HepG2 (cell line): ENCODE data around the gene CTNNA1. TPM values are rescaled to one million over a fixed set of nuclear protein-coding genes. Genes with fewer than 3 reads are reported as not detected.

Experiments used
- ATAC-seq: fragments of 200-7000 bp; cut with Tn5 transposase; 3 replicates; pipeline ENCODE4 v1.9.1; 2020; ENCODE audit warnings: mild to moderate bottlenecking, moderate library complexity
- BruUV-seq: library from RNA; stranded (reverse); fragments of 400-500 nt; replicated peaks from 2 replicates; lab custom pipeline; 2021; lab: Mats Ljungman, UMichigan
- CTCF ChIA-PET: fragments of 300-600 bp; formaldehyde crosslinking; extraction: SDS; loops from one replicate; lab custom pipeline; 2021; ENCODE audit warnings: low total read pairs, inconsistent platforms, low intra/inter-chr PET ratio; lab: Yijun Ruan, JAX
- POLR2A ChIA-PET: fragments of 350-600 bp; sonication (Branson Sonifier 250); formaldehyde crosslinking; loops from one replicate; lab custom pipeline; 2020; ENCODE audit warnings: antibody characterized with exemption, inconsistent platforms; lab: Yijun Ruan, JAX
- DNase-seq: peaks from one replicate; pipeline ENCODE4 v3.0.0-alpha.2; 2015; ENCODE audit warnings: low spot score
- FAIRE-seq: peaks from 3 replicates; lab custom pipeline; 2011; peaks lifted over from hg19 to GRCh38; lab: Jason Lieb, UNC
- H2AFZ ChIP-seq: one replicate; pipeline ENCODE4 v1.6.1; 2011; ENCODE audit warnings: low read length, inconsistent platforms
- H3K27ac ChIP-seq: fragments of 300-600 bp; 3 replicates; pipeline ENCODE4 v1.8.0; 2011; ENCODE audit warnings: mixed run types, mild to moderate bottlenecking, mixed read lengths, low read length, inconsistent platforms; ENCODE audit not compliant: insufficient read depth; ENCODE audit errors: extremely low read length
- H3K27me3 ChIP-seq, 2 experiments: fragments of 200-600 bp in 1 of 2; 2 replicates in 1 of 2; 3 replicates in 1 of 2; pipeline versions ENCODE4 v1.6.0 to v1.8.0; 2011; ENCODE audit warnings: low read length in 2 of 2, mild to moderate bottlenecking in 2 of 2, moderate library complexity in 2 of 2, inconsistent platforms in 1 of 2; ENCODE audit not compliant: insufficient read depth in 2 of 2, control insufficient read depth in 1 of 2
- H3K36me3 ChIP-seq, 2 experiments: fragments of 200-600 bp in 1 of 2; replicated peaks in 1 of 2; 2 replicates in 1 of 2; 3 replicates in 1 of 2; pipeline versions ENCODE4 v1.5.1 to v1.8.0; 2011; ENCODE audit warnings: low read length in 2 of 2, inconsistent platforms in 1 of 2; ENCODE audit not compliant: insufficient read depth in 2 of 2, control insufficient read depth in 1 of 2
- H3K4me1 ChIP-seq: 2 replicates; pipeline ENCODE4 v1.5.1; 2012; ENCODE audit warnings: low read length, inconsistent platforms; ENCODE audit not compliant: insufficient read depth
- H3K4me2 ChIP-seq: 2 replicates; pipeline ENCODE4 v1.6.0; 2011; ENCODE audit warnings: low read depth, low read length, inconsistent platforms
- H3K4me3 ChIP-seq, 3 experiments: fragments of 200-600 bp in 1 of 3; sonication (generic), shearing (Covaris generic) in 1 of 3; replicated peaks in 1 of 3; 2 replicates each; pipeline ENCODE4 v1.5.1; 2011 to 2016; ENCODE audit warnings: low read length in 3 of 3, inconsistent platforms in 2 of 3, low read depth in 2 of 3, mild to moderate bottlenecking in 2 of 3, control low read depth in 1 of 3, mixed read lengths in 1 of 3; ENCODE audit not compliant: insufficient read depth in 1 of 3
- H3K79me2 ChIP-seq: one replicate; pipeline ENCODE4 v1.6.1; 2011; ENCODE audit warnings: low read length, inconsistent platforms; ENCODE audit not compliant: insufficient read depth
- H3K9ac ChIP-seq: 2 replicates; pipeline ENCODE4 v1.6.0; 2011; ENCODE audit warnings: mild to moderate bottlenecking, low read depth, low read length, inconsistent platforms; ENCODE audit not compliant: insufficient read depth
- H3K9me3 ChIP-seq: 2 replicates; pipeline ENCODE4 v1.5.1; 2012; ENCODE audit warnings: mild to moderate bottlenecking, low read length
- H4K20me1 ChIP-seq: 2 replicates; pipeline ENCODE4 v1.6.0; 2011; ENCODE audit warnings: inconsistent platforms, mild to moderate bottlenecking, low read length, moderate library complexity; ENCODE audit not compliant: insufficient read depth
- AKAP8 ChIP-seq: sonication (generic); formaldehyde crosslinking; IDR thresholded peaks from 2 replicates; pipeline ENCODE4 v1.5.1; 2020; ENCODE audit warnings: mild to moderate bottlenecking, missing genetic modification reagents
- ATF1 ChIP-seq: IDR thresholded peaks from 2 replicates; pipeline ENCODE4 v1.6.1; 2016; ENCODE audit warnings: mild to moderate bottlenecking, control low read depth
- FOXP1 ChIP-seq, 2 experiments: fragments of 450-650 bp in 1 of 2; IDR thresholded peaks; 2 replicates each; pipeline ENCODE4 v1.6.1; 2017 to 2018; ENCODE audit warnings: antibody characterized with exemption in 1 of 2
- FUBP1 ChIP-seq: sonication (generic); formaldehyde crosslinking; IDR thresholded peaks from 2 replicates; pipeline ENCODE4 v1.5.1; 2020; ENCODE audit warnings: missing genetic modification reagents, mild to moderate bottlenecking, borderline replicate concordance
- GATAD1 ChIP-seq: IDR thresholded peaks from 2 replicates; pipeline ENCODE4 v1.6.1; 2016; ENCODE audit warnings: missing genetic modification reagents, missing compliant biosample characterization
- HNRNPH1 ChIP-seq: fragments of 200-400 bp; formaldehyde crosslinking; optimal IDR thresholded peaks from 2 replicates; pipeline ENCODE3; 2017; ENCODE audit warnings: mild to moderate bottlenecking, low read depth, low read length
- SKI ChIP-seq: fragments of 450-650 bp; IDR thresholded peaks from one replicate; pipeline ENCODE4 v1.6.1; 2018; ENCODE audit warnings: mild to moderate bottlenecking; ENCODE audit not compliant: partially characterized antibody
- SOX5 ChIP-seq: IDR thresholded peaks from 2 replicates; pipeline ENCODE4 v1.6.1; 2016; ENCODE audit warnings: borderline replicate concordance
- SP5 ChIP-seq: IDR thresholded peaks from 2 replicates; pipeline ENCODE4 v1.6.1; 2016; ENCODE audit warnings: low read depth, borderline replicate concordance
- TARDBP ChIP-seq: sonication (generic); formaldehyde crosslinking; IDR thresholded peaks from 2 replicates; pipeline ENCODE4 v1.8.0; 2022; ENCODE audit warnings: mild to moderate bottlenecking, missing genetic modification reagents
- TCF12 ChIP-seq, 2 experiments: fragments of 450-650 bp in 1 of 2; sonication (generic) in 1 of 2; formaldehyde crosslinking in 1 of 2; IDR thresholded peaks; 2 replicates each; pipeline versions ENCODE4 v1.6.1 to v1.8.0; 2017 to 2022; ENCODE audit warnings: antibody characterized with exemption in 1 of 2, mild to moderate bottlenecking in 1 of 2, missing genetic modification reagents in 1 of 2, moderate library complexity in 1 of 2
- TMF1 ChIP-seq: sonication (generic); formaldehyde crosslinking; IDR thresholded peaks from 2 replicates; pipeline ENCODE4 v1.8.1; 2022; ENCODE audit warnings: low read depth, missing genetic modification reagents
- UBTF ChIP-seq: sonication (generic); formaldehyde crosslinking; IDR thresholded peaks from 2 replicates; pipeline ENCODE4 v1.4.0; 2020; ENCODE audit warnings: mild to moderate bottlenecking, missing genetic modification reagents
- ZBTB20 ChIP-seq: sonication (generic); formaldehyde crosslinking; IDR thresholded peaks from 2 replicates; pipeline ENCODE4 v1.8.1; 2023; ENCODE audit warnings: missing genetic modification reagents, low read depth, mild to moderate bottlenecking, borderline replicate concordance
- ZNF256 ChIP-seq: sonication (generic); formaldehyde crosslinking; conservative IDR thresholded peaks from 2 replicates; pipeline ENCODE4 v1.4.0; 2020; ENCODE audit warnings: missing genetic modification reagents
- ZNF296 ChIP-seq: sonication (generic); formaldehyde crosslinking; conservative IDR thresholded peaks from 2 replicates; pipeline ENCODE4 v1.5.0; 2020; ENCODE audit warnings: mild to moderate bottlenecking, missing genetic modification reagents
- ZNF496 ChIP-seq: sonication (generic); formaldehyde crosslinking; IDR thresholded peaks from 2 replicates; pipeline ENCODE4 v1.8.1; 2023; ENCODE audit warnings: mild to moderate bottlenecking, moderate library complexity, missing genetic modification reagents; ENCODE audit not compliant: insufficient replicate concordance
- ZNF558 ChIP-seq: sonication (generic); formaldehyde crosslinking; IDR thresholded peaks from 2 replicates; pipeline ENCODE4 v1.9.0; 2022; ENCODE audit warnings: mild to moderate bottlenecking, missing genetic modification reagents, borderline replicate concordance
- ZSCAN25 ChIP-seq: sonication (generic); formaldehyde crosslinking; IDR thresholded peaks from 2 replicates; pipeline ENCODE4 v1.8.0; 2022; ENCODE audit warnings: mild to moderate bottlenecking, missing genetic modification reagents
- WGBS: methylation state at CpG from one replicate; pipeline ENCODE4 v1.1.6; 2017; ENCODE audit warnings: low lambda C conversion rate; 5-methylcytosine and 5-hydroxymethylcytosine counted together
- in situ Hi-C: cut with HindIII; loops from 2 replicates; pipeline ENCODE4 v1.10.0; 2017; ENCODE audit warnings: low pct_unique_long_range_greater_than_20kb; ENCODE audit not compliant: extremely low pct_ligation_motif_present
- intact Hi-C: fragments of 100-400 bp; cut with micrococcal nuclease; formaldehyde crosslinking; loops from one replicate; pipeline ENCODE4 v1.10.0; 2022; ENCODE audit not compliant: unreplicated experiment
- polyA plus RNA-seq, 8 experiments: library from polyadenylated mRNA; depleted of rRNA in 3 of 8; stranded (reverse) in 7 of 8; unstranded in 1 of 8; fragments of >200 nt; fragmentation: Illumina TruSeq in 4 of 8; extraction: Trizol in 4 of 8; gene quantifications; 2 replicates each; pipeline versions ENCODE4 v1.2.1 to v1.2.3, GENCODE V29; 2011 to 2016; ENCODE audit warnings: low read depth in 4 of 8, missing spikeins in 1 of 8, mixed read lengths in 1 of 8; ENCODE audit not compliant: insufficient read depth in 1 of 8
- total RNA-seq, 5 experiments: library from RNA; depleted of rRNA; stranded (reverse); fragments of >200 nt; fragmentation: Illumina TruSeq; extraction: Trizol; gene quantifications; 2 replicates each; pipeline ENCODE4 v1.2.3, GENCODE V29; 2016; ENCODE audit warnings: low read depth in 1 of 5
- TF ChIP-seq, protein P1 (sequence below): sonication (generic); formaldehyde crosslinking; IDR thresholded peaks from 2 replicates; pipeline ENCODE4 v1.4.0; 2020; ENCODE audit warnings: mild to moderate bottlenecking, missing genetic modification reagents

Gene CTNNA1
- total and polyA plus RNA-seq, 2 of the 13 experiments (the other 11 are each of a cell fraction or from before 2014, with no cell fraction given) = 66.8 to 162 TPM

DNA sequence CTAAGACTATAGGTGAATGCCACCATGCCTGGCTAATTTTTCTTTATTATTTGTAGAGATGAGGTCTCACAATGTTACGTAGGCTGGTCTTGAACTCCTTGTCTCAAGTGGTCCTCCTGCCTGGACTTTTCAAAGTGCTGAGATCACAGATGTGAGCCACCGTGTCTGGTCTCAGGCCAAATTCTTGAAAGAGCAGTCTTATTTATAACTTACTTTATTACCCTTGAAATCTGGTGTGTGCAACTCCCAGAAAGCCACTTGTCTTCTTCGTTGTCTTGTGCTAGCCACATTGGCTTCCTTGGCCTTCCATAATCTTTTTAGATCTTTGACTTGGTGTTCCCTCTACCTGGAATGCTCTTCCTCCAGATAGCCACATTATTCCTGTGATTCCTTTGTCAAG lies 50.1 kb downstream of the CTNNA1 start (continued):
- TF ChIP-seq HNRNPH1 (no peak), ZBTB20 (no peak), SKI (no peak), UBTF (CRISPR knock-in tag) (no peak), SP5 (CRISPR knock-in tag) (no peak)
- TF ChIP-seq, protein P1, sequence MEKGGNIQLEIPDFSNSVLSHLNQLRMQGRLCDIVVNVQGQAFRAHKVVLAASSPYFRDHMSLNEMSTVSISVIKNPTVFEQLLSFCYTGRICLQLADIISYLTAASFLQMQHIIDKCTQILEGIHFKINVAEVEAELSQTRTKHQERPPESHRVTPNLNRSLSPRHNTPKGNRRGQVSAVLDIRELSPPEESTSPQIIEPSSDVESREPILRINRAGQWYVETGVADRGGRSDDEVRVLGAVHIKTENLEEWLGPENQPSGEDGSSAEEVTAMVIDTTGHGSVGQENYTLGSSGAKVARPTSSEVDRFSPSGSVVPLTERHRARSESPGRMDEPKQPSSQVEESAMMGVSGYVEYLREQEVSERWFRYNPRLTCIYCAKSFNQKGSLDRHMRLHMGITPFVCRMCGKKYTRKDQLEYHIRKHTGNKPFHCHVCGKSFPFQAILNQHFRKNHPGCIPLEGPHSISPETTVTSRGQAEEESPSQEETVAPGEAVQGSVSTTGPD (CRISPR knock-in tag) = no peak

- BruUV-seq = no TSS peak
- FAIRE-seq (no peak), DNase-seq (no peak), ATAC-seq (no peak)
- intact Hi-C loops = no loop called here
- no peaks in the 10 kb centered on the region for H3K9me3 ChIP-seq
- 100% methylated on average over 1 of the region's 1 CpG for WGBS
- 0 out of 2 replicates have a peak, but pooled peaks cover 10% of the 10 kb centered on the region for H4K20me1 ChIP-seq
- H3K79me2 ChIP-seq = peaks cover 37% of the 10 kb centered on the region
- no peak overlapping the region for H3K27ac ChIP-seq
- H3K4me1 ChIP-seq = no peaks in the 10 kb centered on the region
- ChIA-PET CTCF (no interaction called here), POLR2A (no interaction called here)
- H3K36me3 ChIP-seq = peaks cover 4 to 5% of the 10 kb centered on the region in 2 experiments; a peak in 3 of 5 replicates
- no peak overlapping the region for H3K4me2 ChIP-seq
- no peak overlapping the region for H2AFZ ChIP-seq
- no peaks in the 10 kb centered on the region for H3K27me3 ChIP-seq
- H3K9ac ChIP-seq = no peak overlapping the region
- in situ Hi-C loops = no loop called here
- H3K4me3 ChIP-seq = no peak overlapping the region
- TF ChIP-seq GATAD1 (CRISPR knock-in tag) (no peak), ZSCAN25 (CRISPR knock-in tag) (no peak), SOX5 (CRISPR knock-in tag) (no peak), TCF12 (IDR thresholded peaks at IDR 0.05) (no peak), TCF12 (CRISPR knock-in tag; IDR thresholded peaks at IDR 0.05) (no peak), ATF1 (CRISPR knock-in tag) (no peak), ZNF558 (CRISPR knock-in tag) (no peak), FUBP1 (CRISPR knock-in tag) (no peak), ZNF296 (CRISPR knock-in tag) (no peak), ZNF496 (CRISPR knock-in tag) (no peak), AKAP8 (CRISPR knock-in tag) (no peak), FOXP1 (IDR thresholded peaks at IDR 0.05) (no peak), FOXP1 (CRISPR knock-in tag; IDR thresholded peaks at IDR 0.05) (no peak), ZNF256 (no peak), TARDBP (no peak), TMF1 (CRISPR knock-in tag) (no peak)
Observed at GRCh38 chr5:138803935-138804334, 50.7 kb downstream of the CTNNA1 start.
